ENCODE measurements around the gene TARS3. TPM values are rescaled to one million over a fixed set of nuclear protein-coding genes. Genes with fewer than 3 reads are reported as not detected.

Gene TARS3
- total RNA-seq, 4 donors from 2014 or later: 7.7 to 36.3 (median 19.9) TPM

- Histone ChIP-seq H3K9me3 (no peaks in the 10 kb centered on the region), H3K4me3 (no peak overlapping the region), H3K36me3 (peaks cover 0 to 61% (median 0%) of the 10 kb centered on the region in 3 donors), H3K27ac (no peak overlapping the region), H3K4me1 (peaks cover 2 to 33% (median 9%) of the 10 kb centered on the region in 4 donors), H3K27me3 (no peaks in the 10 kb centered on the region)
- DNase-seq: no peak
- TF ChIP-seq POLR2A (IDR thresholded peaks at IDR 0.05): no peak
- TF ChIP-seq, protein P1, sequence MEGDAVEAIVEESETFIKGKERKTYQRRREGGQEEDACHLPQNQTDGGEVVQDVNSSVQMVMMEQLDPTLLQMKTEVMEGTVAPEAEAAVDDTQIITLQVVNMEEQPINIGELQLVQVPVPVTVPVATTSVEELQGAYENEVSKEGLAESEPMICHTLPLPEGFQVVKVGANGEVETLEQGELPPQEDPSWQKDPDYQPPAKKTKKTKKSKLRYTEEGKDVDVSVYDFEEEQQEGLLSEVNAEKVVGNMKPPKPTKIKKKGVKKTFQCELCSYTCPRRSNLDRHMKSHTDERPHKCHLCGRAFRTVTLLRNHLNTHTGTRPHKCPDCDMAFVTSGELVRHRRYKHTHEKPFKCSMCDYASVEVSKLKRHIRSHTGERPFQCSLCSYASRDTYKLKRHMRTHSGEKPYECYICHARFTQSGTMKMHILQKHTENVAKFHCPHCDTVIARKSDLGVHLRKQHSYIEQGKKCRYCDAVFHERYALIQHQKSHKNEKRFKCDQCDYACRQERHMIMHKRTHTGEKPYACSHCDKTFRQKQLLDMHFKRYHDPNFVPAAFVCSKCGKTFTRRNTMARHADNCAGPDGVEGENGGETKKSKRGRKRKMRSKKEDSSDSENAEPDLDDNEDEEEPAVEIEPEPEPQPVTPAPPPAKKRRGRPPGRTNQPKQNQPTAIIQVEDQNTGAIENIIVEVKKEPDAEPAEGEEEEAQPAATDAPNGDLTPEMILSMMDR (IDR thresholded peaks at IDR 0.05): no peak
These were observed 77.6 kb downstream of the TARS3 start for GRCh38 chr15:101646672-101647071.

DNA sequence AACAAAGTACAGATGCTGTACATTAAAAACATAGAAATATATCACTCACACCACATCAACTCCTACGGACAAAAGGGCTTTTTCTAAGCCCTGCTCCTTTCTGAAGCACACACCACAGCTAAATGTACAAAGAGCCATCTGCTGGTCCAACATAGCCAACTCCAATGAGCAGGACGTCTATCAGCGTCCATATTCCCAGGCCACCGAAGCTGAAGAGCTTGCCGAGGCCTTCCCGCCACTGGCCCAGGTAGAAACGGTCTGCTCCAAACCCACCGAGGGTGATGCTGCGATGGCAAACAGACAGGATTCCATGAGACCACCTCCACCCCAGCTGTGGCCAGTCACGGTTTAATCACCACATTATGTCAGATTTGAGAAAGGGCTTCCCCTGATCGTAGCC lies 81.9 kb downstream of the TARS3 start:
- no peak for DNase-seq
- Histone ChIP-seq H3K27ac (peak overlapping the region in 3 of 4 donors; percentile 9 to 50 (median 35)), H3K4me3 (no peak overlapping the region), H3K27me3 (no peaks in the 10 kb centered on the region), H3K9me3 (no peaks in the 10 kb centered on the region), H3K36me3 (peaks cover 0 to 63% (median 0%) of the 10 kb centered on the region in 3 donors), H3K4me1 (peaks cover 0 to 17% (median 3%) of the 10 kb centered on the region in 4 donors)
- TF ChIP-seq POLR2A (IDR thresholded peaks at IDR 0.05): no peak
- TF ChIP-seq, protein P1 (IDR thresholded peaks at IDR 0.05): peak in 1 of 6 experiments; percentile 15

DNA sequence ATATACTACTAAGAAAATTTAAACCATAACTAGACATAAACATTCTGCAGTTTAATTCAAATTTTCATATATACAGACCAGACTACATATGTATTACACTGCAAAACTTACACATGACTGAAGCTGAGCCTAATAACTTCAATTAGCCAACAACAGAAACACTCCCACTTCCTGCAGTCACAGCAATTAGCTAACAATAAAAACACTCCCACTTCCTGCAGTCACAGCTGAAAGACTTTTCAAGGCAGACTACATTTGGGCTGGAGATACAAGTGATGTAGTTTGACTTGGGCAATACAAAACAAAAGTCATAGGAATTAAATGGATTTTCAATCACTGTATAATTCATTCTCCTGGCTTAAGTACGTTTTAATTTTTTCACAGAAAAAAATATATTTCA lies 82.4 kb downstream of the TARS3 start:
- peak overlapping the region in 3 of 4 donors; percentile 9 to 50 (median 35) for H3K27ac ChIP-seq
- no peaks in the 10 kb centered on the region for H3K9me3 ChIP-seq
- DNase-seq: no peak
- no peaks in the 10 kb centered on the region for H3K27me3 ChIP-seq
- TF ChIP-seq, protein P1 (IDR thresholded peaks at IDR 0.05): no peak
- no peak for TF ChIP-seq POLR2A (IDR thresholded peaks at IDR 0.05)
- peaks cover 0 to 58% (median 0%) of the 10 kb centered on the region in 3 donors for H3K36me3 ChIP-seq
- peaks cover 0 to 17% (median 3%) of the 10 kb centered on the region in 4 donors for H3K4me1 ChIP-seq
- no peak overlapping the region for H3K4me3 ChIP-seq

- no peak overlapping the region for H3K4me3 ChIP-seq
- no peaks in the 10 kb centered on the region for H3K27me3 ChIP-seq
- DNase-seq: peak; percentile 69 to 92 (median 78)
- no peaks in the 10 kb centered on the region for H3K9me3 ChIP-seq
- TF ChIP-seq, protein P1 (IDR thresholded peaks at IDR 0.05): peak; percentile 91 to 97 (median 96)
- TF ChIP-seq POLR2A (IDR thresholded peaks at IDR 0.05): no peak
- peak overlapping the region in 3 of 4 donors; percentile 28 to 50 (median 35) for H3K27ac ChIP-seq
- H3K4me1 ChIP-seq: peaks cover 0 to 17% (median 3%) of the 10 kb centered on the region in 4 donors
- H3K36me3 ChIP-seq: peaks cover 0 to 52% (median 0%) of the 10 kb centered on the region in 3 donors
These were observed 83.0 kb downstream of the TARS3 start for GRCh38 chr15:101641129-101641764.

GRCh38 chr15:101639667-101640066 lies 84.6 kb downstream of the TARS3 start:
- peaks cover 0 to 36% (median 0%) of the 10 kb centered on the region in 3 donors for H3K36me3 ChIP-seq
- no peak for TF ChIP-seq POLR2A (IDR thresholded peaks at IDR 0.05)
- TF ChIP-seq, protein P1 (IDR thresholded peaks at IDR 0.05): no peak

More at GRCh38 chr15:101639667-101640066, 84.6 kb downstream of the TARS3 start:
- Histone ChIP-seq H3K4me3 (no peak overlapping the region), H3K27me3 (no peaks in the 10 kb centered on the region), H3K27ac (no peak overlapping the region), H3K4me1 (peaks cover 0 to 17% (median 3%) of the 10 kb centered on the region in 4 donors), H3K9me3 (no peaks in the 10 kb centered on the region)
- DNase-seq: no peak

Measured in Peyer's patch (tissue), 4 donors.